Fibroblast of the aortic adventitia (primary cell): ENCODE measurements around the gene ATG10. TPM values are rescaled to one million over a fixed set of nuclear protein-coding genes. Genes with fewer than 3 reads are reported as not detected.
A peak's percentile ranks its signal among the peaks of the same experiment; 100 is the strongest.

Experiments
- DNase-seq: peaks from one replicate; pipeline ENCODE4 v3.0.0-alpha.2; 2010; ENCODE audit warnings: low read depth
- H3K4me3 ChIP-seq: 2 replicates; pipeline ENCODE4 v1.5.1; 2011; ENCODE audit warnings: low read depth, mild to moderate bottlenecking, control low read depth, low read length, moderate library complexity
- total RNA-seq: library from RNA; depleted of rRNA; stranded (reverse); fragments of >200 nt; gene quantifications from 2 replicates; pipeline ENCODE4 v1.2.3, GENCODE V29; 2012; ENCODE audit warnings: low replicate concordance
- TF ChIP-seq, protein P1 (sequence below): IDR thresholded peaks from 2 replicates; pipeline ENCODE4 v1.5.1; 2011; ENCODE audit warnings: mild to moderate bottlenecking, low read length, control low read depth, inconsistent platforms; ENCODE audit not compliant: insufficient read depth

Gene ATG10
- total RNA-seq: 8.8 and 16.8 TPM in 2 replicates

DNA sequence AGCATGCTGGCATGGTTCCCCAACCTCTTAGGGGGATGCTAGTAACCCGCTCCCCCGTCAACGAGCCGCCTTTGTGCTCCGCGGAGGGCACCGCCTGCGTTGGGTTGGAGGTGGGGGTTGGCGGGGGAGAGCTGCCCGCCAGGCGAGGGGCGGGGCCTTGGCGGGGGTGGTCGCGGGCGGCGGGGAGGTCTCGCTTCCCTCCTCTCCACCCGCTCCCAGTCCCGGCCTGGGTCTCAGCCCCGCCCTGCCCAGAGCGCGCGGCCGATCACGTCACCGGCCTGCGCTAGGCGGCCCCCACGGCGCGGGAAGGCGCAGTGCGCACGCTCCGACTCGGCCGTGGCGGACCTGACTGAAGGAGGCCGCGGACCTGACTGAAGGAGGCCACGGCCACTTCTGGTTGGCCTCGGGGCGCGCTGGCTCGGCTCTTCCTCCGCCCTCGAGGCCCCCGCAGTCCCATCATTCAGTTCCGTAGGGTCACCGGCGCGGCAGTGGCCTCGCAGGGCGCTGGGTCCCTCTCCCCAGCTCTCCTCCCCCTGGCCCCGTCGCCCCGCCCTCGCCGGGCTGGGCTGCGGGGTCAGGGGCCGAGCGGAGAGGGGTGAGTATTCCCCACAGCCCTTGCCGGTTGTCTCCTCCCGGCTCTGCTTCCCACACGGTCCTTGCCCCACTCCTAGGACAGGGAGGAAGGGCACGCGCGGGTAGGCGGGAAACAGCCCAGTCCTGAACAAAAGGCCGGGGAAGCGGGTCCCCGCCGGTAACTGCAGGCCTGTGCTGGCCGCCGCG lies at the start of gene ATG10:
Gene ATG10, plus strand, starts transcription at position 312 of the 780 bp plus-strand sequence. CDS start 15,548 bp downstream, outside the sequence.
- TF ChIP-seq, protein P1, sequence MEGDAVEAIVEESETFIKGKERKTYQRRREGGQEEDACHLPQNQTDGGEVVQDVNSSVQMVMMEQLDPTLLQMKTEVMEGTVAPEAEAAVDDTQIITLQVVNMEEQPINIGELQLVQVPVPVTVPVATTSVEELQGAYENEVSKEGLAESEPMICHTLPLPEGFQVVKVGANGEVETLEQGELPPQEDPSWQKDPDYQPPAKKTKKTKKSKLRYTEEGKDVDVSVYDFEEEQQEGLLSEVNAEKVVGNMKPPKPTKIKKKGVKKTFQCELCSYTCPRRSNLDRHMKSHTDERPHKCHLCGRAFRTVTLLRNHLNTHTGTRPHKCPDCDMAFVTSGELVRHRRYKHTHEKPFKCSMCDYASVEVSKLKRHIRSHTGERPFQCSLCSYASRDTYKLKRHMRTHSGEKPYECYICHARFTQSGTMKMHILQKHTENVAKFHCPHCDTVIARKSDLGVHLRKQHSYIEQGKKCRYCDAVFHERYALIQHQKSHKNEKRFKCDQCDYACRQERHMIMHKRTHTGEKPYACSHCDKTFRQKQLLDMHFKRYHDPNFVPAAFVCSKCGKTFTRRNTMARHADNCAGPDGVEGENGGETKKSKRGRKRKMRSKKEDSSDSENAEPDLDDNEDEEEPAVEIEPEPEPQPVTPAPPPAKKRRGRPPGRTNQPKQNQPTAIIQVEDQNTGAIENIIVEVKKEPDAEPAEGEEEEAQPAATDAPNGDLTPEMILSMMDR: no peak
- H3K4me3 ChIP-seq: peak within 1 kb of the TSS; percentile 88
- peak; percentile 84 for DNase-seq

DNA sequence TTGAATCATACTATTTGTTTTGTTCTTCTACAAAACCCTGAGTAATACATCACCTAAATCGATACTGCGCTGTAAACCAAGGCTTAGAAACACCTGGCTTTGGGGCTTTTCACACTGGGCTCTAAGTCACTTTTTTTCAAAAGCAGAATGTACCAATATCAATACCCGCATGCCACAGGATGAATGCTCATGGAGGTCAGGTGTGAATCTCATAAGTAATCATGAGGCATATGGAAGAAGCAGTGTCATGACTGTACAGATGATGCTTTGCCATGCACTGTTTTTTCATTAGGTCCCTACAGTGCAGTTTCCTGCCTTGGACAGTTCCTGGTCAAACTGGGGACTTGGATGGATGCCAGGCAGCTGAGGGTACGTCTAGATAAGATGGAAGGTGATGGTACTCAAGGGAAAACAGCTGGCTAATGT lies 49.0 kb upstream of the ATG10 start:
- H3K4me3 ChIP-seq: no peak overlapping the region
- TF ChIP-seq, protein P1: no peak
- DNase-seq: no peak

DNA sequence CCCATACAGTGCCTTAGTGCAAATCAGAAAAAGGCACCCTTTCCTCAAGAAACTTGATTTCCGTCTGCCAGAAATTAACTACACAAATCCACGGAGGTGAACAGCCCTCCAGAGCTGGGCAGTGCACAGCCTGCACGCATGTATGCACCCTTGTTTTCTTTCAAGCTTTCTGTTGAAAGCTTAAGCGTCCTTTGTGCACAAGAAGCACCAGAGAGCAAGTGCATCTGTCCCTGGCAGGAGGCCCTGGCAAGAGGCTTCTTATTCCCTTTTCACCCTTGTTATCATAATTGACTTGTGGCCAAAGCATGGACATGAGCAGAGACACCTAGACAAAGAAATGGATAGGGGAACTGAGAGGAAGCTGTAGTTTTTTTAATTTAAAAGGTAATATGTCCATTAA lies 47.4 kb upstream of the ATG10 start:
- no peak overlapping the region for H3K4me3 ChIP-seq
- no peak for DNase-seq
- TF ChIP-seq, protein P1: no peak

DNA sequence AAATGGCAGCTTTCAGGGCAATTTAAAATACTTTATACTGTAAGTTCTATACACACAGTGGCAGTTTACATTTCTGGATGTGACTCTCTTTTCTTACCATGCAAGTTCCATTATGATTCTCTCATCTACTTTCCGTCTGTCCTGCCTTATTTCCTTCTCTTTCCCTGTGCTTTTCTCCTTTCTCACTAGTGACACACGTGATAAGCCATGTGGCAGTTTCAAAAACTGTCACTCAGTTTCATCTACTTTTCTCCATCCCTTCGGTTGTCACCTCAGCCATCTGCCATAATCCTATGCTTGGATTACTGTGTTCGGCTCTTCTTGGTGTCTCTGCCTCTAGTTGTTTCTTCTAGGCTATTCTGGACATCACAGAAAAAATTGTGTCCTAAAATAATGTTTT lies 46.8 kb upstream of the ATG10 start:
- no peak overlapping the region for H3K4me3 ChIP-seq
- TF ChIP-seq, protein P1: no peak
- no peak for DNase-seq

DNA sequence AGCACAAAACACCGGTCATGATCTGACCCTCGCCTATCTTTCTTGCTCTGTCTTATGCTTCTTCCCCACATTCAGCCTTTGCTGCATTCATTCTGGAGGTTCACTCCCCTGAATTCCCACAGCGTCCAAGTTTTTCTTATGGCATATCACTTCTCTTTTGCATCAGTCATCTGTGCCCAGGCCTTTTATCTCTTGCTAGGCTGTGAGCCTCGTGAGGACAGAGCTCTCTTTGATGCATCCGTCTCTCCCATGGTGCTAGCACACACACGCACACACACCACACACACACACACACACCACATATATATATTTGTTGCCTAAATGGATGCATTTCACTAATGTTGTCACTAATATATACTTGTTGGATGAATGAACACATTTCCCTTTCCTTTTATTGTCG lies 45.8 kb upstream of the ATG10 start:
- TF ChIP-seq, protein P1: no peak
- H3K4me3 ChIP-seq: no peak overlapping the region
- DNase-seq: no peak

DNA sequence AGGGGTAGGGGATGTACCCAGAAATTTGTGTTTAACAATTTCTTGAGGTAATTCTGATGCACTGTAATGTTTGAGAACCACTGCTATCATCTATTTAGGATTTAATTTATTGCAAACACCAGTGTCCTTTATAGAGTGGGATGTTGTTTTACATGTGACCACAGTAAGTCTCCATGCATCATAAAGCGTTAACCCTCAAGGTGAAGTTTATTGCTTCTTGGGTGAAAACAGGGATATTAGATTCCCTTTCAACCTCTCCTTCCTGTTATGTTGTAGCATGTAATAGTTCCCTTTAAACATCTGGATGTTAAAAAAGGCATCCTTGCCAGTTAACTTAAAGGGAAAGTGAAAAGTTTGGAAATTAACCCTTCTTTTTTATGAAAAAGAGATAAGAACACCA lies 35.8 kb upstream of the ATG10 start:
- TF ChIP-seq, protein P1: no peak
- no peak overlapping the region for H3K4me3 ChIP-seq
- DNase-seq: no peak

DNA sequence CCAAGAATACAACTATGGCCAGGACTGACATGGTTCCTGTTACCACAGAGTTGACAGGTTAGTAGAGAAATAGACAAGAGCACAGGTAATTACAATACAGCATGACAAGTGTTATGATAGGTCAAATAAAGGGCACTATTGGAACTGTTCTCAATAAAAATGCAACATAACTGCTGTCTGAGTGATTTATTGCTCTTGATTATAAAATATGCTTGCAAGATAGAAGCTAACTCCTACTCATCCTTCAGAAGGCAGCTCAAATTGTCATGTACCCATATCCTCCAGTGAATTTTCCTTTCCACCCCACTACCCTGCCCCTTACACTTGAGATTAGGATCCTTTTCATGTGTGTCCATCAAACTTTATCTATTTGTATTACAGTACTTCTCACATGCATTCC lies 35.1 kb upstream of the ATG10 start:
- no peak for DNase-seq
- H3K4me3 ChIP-seq: no peak overlapping the region
- TF ChIP-seq, protein P1: no peak
